Muscle of leg (tissue), 11 donors: ENCODE data around the gene PGBD1. TPM values are rescaled to one million over a fixed set of nuclear protein-coding genes. Genes with fewer than 3 reads are reported as not detected.

Source experiments
- DNase-seq: peaks from one replicate; pipeline ENCODE4 v3.0.0; 2013
- H3K27ac ChIP-seq: one replicate; pipeline ENCODE4 v1.5.1; 2013; ENCODE audit warnings: mild to moderate bottlenecking, low read length, control low read depth
- H3K27me3 ChIP-seq: one replicate; pipeline ENCODE4 v1.6.1; 2013; ENCODE audit warnings: low read length; ENCODE audit not compliant: control insufficient read depth, insufficient read depth
- H3K36me3 ChIP-seq: one replicate; pipeline ENCODE4 v1.6.1; 2013; ENCODE audit warnings: low read length; ENCODE audit not compliant: control insufficient read depth, insufficient read depth
- H3K4me1 ChIP-seq: one replicate; pipeline ENCODE4 v1.6.1; 2013; ENCODE audit warnings: low read length; ENCODE audit not compliant: control insufficient read depth, insufficient read depth
- H3K4me3 ChIP-seq: one replicate; pipeline ENCODE4 v1.5.1; 2013; ENCODE audit warnings: low read length, control low read depth
- H3K9me3 ChIP-seq: replicated peaks from 2 replicates; pipeline ENCODE4 v1.6.1; 2013; ENCODE audit warnings: low read depth, low read length; ENCODE audit not compliant: control insufficient read depth
- WGBS: methylation state at CpG from one replicate; pipeline ENCODE4 v1.1.5; 2013; ENCODE audit warnings: missing lambda C conversion rate; ENCODE audit not compliant: insufficient coverage; 5-methylcytosine and 5-hydroxymethylcytosine counted together
- polyA plus RNA-seq, 8 donors: library from polyadenylated mRNA; unstranded; fragments of 120-200 nt; gene quantifications; one replicate each; pipeline versions ENCODE4 v1.2.1 to v1.2.3, GENCODE V29; 2013; ENCODE audit warnings: inconsistent platforms in 1 of 8, low replicate concordance in 1 of 8; ENCODE audit not compliant: insufficient read length in 8 of 8, insufficient read depth in 1 of 8
- total RNA-seq: library from RNA; stranded (reverse); fragments of 120-200 nt; gene quantifications from one replicate; pipeline ENCODE4 v1.2.4, GENCODE V29; 2013

PGBD1 gene
- total and polyA plus RNA-seq, 9 donors = 5.9 to 7.4 (median 6.2) TPM

- Histone ChIP-seq H3K36me3 (peaks cover 16% of the 10 kb centered on the region), H3K4me1 (peaks cover 11% of the 10 kb centered on the region), H3K27me3 (peaks cover 3% of the 10 kb centered on the region), H3K27ac (peak overlapping the region; percentile 6), H3K9me3 (no peaks in the 10 kb centered on the region), H3K4me3 (peak overlapping the region; percentile 86)
- no peak for DNase-seq
- WGBS = 0% methylated on average over 24 of the region's 25 CpGs
Measured at GRCh38 chr6:28251661-28252008, 29.7 kb upstream of the PGBD1 start.

DNA sequence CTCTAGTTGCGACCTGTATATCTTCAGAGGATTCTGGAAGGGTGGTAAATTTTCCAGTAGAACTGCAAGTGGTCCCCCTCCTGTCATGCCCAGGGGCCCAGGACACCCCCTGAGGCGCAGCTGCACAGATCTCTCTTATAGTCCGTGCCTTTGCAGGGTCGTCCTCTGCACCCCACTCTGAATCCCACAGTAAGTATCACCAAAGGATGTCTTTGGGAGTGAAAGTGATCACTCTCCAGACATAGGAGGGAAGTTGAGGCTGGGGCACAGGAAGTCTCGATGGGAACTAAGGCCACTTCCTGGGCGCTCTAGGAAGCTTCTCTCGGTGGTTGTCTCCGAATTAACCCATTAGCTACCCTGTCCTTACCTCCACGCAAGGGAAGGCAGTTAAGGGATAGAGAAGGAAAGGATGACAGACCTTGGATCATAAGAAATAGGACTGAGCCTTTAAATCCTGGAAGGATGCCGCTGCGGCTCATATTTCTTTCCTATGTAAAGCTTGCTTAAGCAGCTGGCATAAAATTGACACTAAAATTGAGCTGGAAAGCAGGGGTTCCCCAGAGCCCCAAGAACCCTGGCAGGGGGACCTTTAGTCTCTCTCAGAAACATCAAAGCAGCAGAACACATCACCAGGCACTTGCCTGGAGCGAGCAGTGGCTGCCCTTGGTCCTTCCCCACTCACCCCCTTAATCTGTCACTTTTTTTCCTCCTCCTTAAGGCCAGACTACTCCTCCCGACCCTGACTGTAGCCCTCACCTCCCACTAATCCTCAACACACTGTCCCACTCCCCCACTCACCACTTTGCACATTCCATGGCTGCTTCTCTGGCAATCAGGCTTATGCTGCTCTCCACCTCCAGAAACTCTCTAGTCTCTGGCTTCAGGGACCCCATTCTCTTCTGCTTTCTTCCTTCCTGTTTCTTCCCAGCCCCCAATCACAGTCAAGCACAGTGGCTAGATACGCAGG lies 29.1 kb upstream of the PGBD1 start, which contains the start of gene ZKSCAN4:
Gene ZKSCAN4 (minus strand): TSS at position 261 of the 967 bp plus-strand sequence. CDS start 289 bp downstream, outside the sequence.
- peak within 1 kb of the TSS; percentile 6 for H3K27ac ChIP-seq
- no peaks in the 10 kb centered on the region for H3K9me3 ChIP-seq
- peaks cover 11% of the 10 kb centered on the region for H3K4me1 ChIP-seq
- H3K4me3 ChIP-seq = peak within 1 kb of the TSS; percentile 86
- 5% methylated on average over 5 of the region's 14 CpGs for WGBS
- H3K27me3 ChIP-seq = peaks cover 3% of the 10 kb centered on the region
- DNase-seq = peak; percentile 96
- H3K36me3 ChIP-seq = peaks cover 13% of the 10 kb centered on the region

DNA sequence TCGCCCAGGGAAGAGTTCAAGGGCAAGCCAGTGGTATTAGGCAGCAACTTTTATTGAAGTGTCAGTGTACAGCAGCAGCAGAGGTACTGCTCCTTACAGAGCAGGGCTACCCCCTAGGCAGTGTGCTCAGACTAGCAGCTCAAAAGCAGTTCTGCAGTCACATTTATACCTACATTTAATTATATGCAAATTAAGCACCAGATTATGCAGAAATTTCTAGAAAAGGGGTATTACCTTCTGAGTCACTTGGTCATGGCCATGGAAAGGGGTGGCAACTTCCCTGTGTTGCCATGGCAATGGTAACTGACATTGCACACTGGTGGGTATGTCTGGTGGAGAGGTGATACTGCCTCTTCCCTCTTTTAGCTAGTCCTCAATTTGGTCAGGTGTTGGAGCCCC lies 27.3 kb upstream of the PGBD1 start:
- Histone ChIP-seq H3K36me3 (peaks cover 2% of the 10 kb centered on the region), H3K4me1 (peaks cover 13% of the 10 kb centered on the region), H3K27me3 (peaks cover 7% of the 10 kb centered on the region), H3K27ac (no peak overlapping the region), H3K9me3 (peaks cover 2% of the 10 kb centered on the region), H3K4me3 (no peak overlapping the region)
- WGBS = 100% methylated on average over 1 of the region's 1 CpG
- DNase-seq = no peak

DNA sequence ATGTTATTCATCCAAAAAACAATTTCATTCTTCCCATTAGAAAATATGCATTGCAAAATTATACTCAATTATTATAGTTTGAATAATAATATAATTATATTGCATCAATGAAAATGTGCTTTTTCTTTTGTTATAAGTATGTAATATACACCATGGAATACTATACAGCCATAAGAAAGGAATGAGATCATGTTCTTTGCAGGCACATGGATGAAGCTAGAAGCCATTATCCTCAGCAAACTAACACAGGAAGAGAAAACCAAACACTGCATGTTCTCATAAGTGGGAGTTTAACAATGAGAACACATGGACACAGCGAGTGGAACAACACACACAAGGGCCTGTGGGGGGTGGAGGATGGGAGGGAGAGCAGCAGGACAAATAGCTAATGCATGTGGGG lies 24.3 kb upstream of the PGBD1 start:
- no peak for DNase-seq
- H3K4me3 ChIP-seq = no peak overlapping the region
- H3K4me1 ChIP-seq = peaks cover 12% of the 10 kb centered on the region
- peaks cover 17% of the 10 kb centered on the region for H3K27me3 ChIP-seq
- peaks cover 14% of the 10 kb centered on the region for H3K9me3 ChIP-seq
- WGBS = no CpG with 5 or more reads among the region's 1 CpG
- H3K27ac ChIP-seq = no peak overlapping the region
- no peaks in the 10 kb centered on the region for H3K36me3 ChIP-seq

DNA sequence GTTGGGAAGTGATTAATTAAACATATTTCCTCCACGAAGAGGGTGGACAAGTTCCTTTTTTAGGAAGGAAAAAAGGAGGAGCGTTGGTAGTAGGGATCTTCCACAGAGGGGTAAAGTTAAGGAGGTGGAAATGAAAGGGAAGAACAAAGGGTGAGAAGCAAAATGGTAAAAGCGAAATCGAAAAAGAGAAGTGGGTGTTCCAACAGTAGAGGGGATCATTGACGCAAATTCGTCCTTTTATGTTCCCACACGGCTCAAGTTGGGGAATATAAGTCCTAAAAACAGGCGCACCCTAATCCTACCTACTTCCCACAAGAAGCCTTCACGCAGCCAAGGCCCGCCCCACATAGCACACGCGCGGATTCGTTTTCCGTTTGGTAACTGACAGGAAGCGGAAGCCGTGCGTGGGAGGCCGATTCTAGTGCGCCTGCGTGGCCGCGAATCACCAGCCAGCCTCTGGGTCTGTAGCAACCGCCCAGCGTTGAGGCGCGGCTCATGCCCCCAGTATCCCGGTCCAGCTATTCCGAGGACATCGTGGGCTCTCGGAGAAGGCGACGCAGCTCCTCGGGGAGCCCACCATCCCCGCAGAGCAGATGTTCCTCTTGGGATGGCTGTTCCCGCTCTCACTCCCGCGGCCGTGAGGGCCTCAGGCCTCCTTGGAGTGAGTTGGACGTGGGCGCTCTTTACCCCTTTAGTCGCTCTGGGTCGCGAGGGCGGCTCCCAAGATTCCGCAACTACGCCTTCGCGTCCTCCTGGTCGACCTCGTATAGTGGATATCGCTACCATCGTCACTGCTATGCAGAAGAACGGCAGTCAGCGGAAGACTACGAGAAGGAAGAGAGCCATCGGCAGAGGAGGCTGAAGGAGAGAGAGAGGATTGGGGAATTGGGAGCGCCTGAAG lies 22.2 kb upstream of the PGBD1 start, which contains the start of gene NKAPL:
Gene NKAPL (plus strand): TSS at position 421 of the 901 bp plus-strand sequence. CDS start 75 bp downstream, at position 496.
- Histone ChIP-seq H3K4me3 (peak within 1 kb of the TSS; percentile 44), H3K27me3 (peaks cover 19% of the 10 kb centered on the region), H3K9me3 (peaks cover 14% of the 10 kb centered on the region), H3K4me1 (peaks cover 7% of the 10 kb centered on the region), H3K27ac (no peak within 1 kb of the TSS), H3K36me3 (no peaks in the 10 kb centered on the region)
- peak; percentile 83 for DNase-seq
- 19% methylated on average over 55 of the region's 58 CpGs for WGBS

DNA sequence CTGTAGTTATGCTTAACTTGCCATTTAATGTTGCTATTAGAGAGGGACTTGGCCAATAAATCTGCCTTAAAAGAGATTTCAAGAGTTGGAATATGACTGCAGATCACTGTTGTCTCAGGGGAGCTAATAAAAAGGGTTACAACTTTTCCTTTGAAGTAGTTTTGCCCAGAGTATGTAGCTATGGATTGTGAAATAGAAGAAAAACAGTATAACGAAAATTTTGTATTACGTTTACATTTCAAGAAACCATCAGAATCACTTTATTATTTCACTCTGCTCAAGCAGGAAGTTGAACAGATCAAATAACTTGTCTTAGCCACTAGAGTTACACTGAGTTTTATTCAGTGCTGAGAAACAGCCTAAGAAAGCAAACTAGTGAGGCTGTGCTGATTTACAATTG lies 17.4 kb upstream of the PGBD1 start:
- no peak for DNase-seq
- Histone ChIP-seq H3K9me3 (peaks cover 13% of the 10 kb centered on the region), H3K4me1 (peaks cover 6% of the 10 kb centered on the region), H3K4me3 (no peak overlapping the region), H3K27ac (no peak overlapping the region), H3K27me3 (peaks cover 16% of the 10 kb centered on the region), H3K36me3 (no peaks in the 10 kb centered on the region)
- no CpG with 5 or more reads among the region's 2 CpGs for WGBS

GRCh38 chr6:28264834-28265401 lies 16.5 kb upstream of the PGBD1 start:
- Histone ChIP-seq H3K36me3 (no peaks in the 10 kb centered on the region), H3K27ac (no peak overlapping the region), H3K4me1 (no peaks in the 10 kb centered on the region), H3K9me3 (peaks cover 7% of the 10 kb centered on the region), H3K27me3 (peaks cover 9% of the 10 kb centered on the region), H3K4me3 (no peak overlapping the region)
- WGBS = no CpG with 5 or more reads among the region's 4 CpGs
- no peak for DNase-seq

GRCh38 chr6:28266563-28266961 lies 14.8 kb upstream of the PGBD1 start:
- Histone ChIP-seq H3K4me1 (no peaks in the 10 kb centered on the region), H3K4me3 (peak overlapping the region; percentile 90), H3K27ac (peak overlapping the region; percentile 96), H3K36me3 (no peaks in the 10 kb centered on the region), H3K27me3 (peaks cover 9% of the 10 kb centered on the region), H3K9me3 (no peaks in the 10 kb centered on the region)
- WGBS = no CpG with 5 or more reads among the region's 5 CpGs
- DNase-seq = no peak

DNA sequence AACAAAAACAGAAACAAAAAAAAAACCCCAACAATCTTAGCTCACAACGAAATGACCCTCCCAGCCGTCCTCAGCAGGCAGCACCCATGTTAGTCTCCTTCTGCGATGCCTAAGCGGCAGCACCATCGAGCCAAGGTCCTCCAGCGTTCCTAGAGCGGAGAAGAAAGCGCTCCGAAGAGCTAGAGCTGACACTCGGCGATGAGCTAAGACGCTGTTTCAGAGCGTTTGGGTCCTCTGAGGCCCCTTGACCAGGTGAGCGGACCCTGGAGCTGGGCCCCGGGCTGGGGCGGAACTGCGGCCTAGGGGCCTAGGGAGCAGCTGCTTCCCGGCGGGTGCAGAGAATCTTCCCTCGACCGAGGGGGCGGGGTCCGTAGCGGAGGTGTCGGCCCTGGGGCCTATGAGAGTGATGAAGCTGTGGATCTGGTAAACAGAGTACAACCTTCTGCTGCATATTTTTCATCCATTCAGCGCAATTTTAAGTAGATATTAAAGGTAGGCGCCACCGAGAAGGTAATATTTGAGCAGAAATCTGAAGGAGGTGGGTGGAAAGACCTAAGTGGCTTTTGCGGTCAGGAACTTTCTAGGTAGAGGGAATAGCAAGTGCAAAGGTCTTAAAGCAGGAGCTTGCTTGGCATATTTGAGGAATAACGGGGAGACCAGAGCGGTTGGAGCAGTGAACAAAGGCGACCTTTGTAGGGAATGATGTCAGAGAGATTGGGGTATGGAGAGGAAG lies 14.2 kb upstream of the PGBD1 start, which contains the start of gene ZSCAN26:
Gene ZSCAN26 (plus strand): TSS at position 182 of the 733 bp plus-strand sequence. CDS start 4,777 bp downstream, outside the sequence.
- peak within 1 kb of the TSS; percentile 96 for H3K27ac ChIP-seq
- under 1% methylated on average over 25 of the region's 32 CpGs for WGBS
- H3K4me3 ChIP-seq = peak within 1 kb of the TSS; percentile 90
- H3K4me1 ChIP-seq = no peaks in the 10 kb centered on the region
- H3K27me3 ChIP-seq = peaks cover 4% of the 10 kb centered on the region
- peaks cover 5% of the 10 kb centered on the region for H3K36me3 ChIP-seq
- peak; percentile 97 for DNase-seq
- H3K9me3 ChIP-seq = no peaks in the 10 kb centered on the region
